Measurements from ENCODE around the gene PC.

DNA sequence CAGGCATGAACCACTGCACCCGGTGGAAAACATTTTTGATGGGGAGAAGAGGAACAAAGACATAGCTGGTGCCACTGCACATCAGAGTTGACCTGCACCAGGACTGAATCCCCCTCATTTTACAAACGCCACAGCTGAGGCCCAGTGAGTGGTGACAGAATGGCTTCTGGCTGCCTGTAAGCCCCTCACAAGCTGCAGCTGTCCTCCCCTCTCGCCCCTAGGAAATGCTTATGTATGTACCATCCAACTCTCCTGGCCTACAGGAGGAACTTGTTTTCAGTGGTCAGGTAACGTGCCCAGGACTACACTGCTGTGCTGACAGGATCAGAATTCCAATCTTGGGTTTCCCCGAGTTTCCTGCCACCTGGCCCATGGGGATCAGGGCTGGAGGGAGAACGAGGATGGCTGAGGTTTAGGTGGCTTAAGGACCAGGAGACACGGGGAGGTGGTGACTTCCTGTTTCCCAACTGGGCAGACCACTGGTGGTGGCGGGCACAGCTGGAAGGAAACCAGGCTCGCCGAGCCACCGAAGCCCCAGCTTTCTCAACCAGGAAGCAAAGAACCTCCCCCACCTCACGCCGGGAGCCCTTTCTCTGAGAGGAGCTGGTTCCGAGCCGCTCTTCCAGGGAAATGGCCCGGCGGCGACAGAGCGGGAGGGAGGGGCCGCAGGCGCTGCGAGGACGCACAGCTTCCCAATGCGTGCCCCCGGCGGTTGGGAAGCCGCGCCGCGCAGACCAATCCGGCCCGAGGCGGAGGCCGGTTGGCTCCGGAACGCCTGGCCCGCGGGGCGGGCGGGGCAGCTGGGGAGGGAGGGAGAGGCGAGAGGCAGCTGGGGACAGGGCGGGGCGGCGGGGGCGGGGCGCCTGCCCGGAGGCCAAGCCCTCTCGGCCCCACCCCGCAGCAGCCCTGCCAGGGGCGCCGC, 102.3 kb downstream of the PC start:
- TF ChIP-seq CTCF (conservative IDR thresholded peaks at IDR 0.05; ENCODE audit: low read depth, low read length) (no peak), EZH2 (IDR thresholded peaks at IDR 0.05; ENCODE audit: low read length, unreplicated experiment) (no peak), EZH2phosphoT487 (IDR thresholded peaks at IDR 0.05; ENCODE audit: borderline replicate concordance, low read length) (no peak)

Data from PC-3 (cell line).